Fibroblast of lung (primary cell): ENCODE results near the gene SPOCK1. TPM values are rescaled to one million over a fixed set of nuclear protein-coding genes. Genes with fewer than 3 reads are reported as not detected.
A peak's percentile ranks its signal among the peaks of the same experiment; 100 is the strongest.

Experiments used
- DNase-seq, 2 donors: peaks; one replicate each; pipeline versions ENCODE4 v3.0.0 to v3.0.0-alpha.2; 2010; ENCODE audit warnings: low read depth in 2 of 2
- H2AFZ ChIP-seq: 2 replicates; pipeline ENCODE4 v1.5.1; 2012; ENCODE audit warnings: low read length, control low read depth, inconsistent platforms
- H3K27ac ChIP-seq: 2 replicates; pipeline ENCODE4 v1.5.1; 2011; ENCODE audit warnings: low read length, control low read depth; ENCODE audit not compliant: insufficient read depth
- H3K27me3 ChIP-seq: 2 replicates; pipeline ENCODE4 v1.5.1; 2011; ENCODE audit warnings: mild to moderate bottlenecking, low read length; ENCODE audit not compliant: control insufficient read depth, insufficient read depth
- H3K36me3 ChIP-seq: 2 replicates; pipeline ENCODE4 v1.5.1; 2011; ENCODE audit warnings: low read length; ENCODE audit not compliant: control insufficient read depth, insufficient read depth
- H3K4me1 ChIP-seq: 2 replicates; pipeline ENCODE4 v1.5.1; 2011; ENCODE audit warnings: low read length; ENCODE audit not compliant: control insufficient read depth, insufficient read depth; ENCODE audit errors: extremely low read depth
- H3K4me2 ChIP-seq: 2 replicates; pipeline ENCODE4 v1.5.1; 2011; ENCODE audit warnings: low read length, control low read depth; ENCODE audit not compliant: insufficient read depth; ENCODE audit errors: extremely low read depth
- H3K4me3 ChIP-seq, 4 experiments: fragments of 200-600 bp in 1 of 4; sonication (generic) in 1 of 4; replicated peaks in 1 of 4; 2 replicates each; pipeline ENCODE4 v1.5.1; 2011 to 2016; ENCODE audit warnings: low read length in 4 of 4, low read depth in 3 of 4, mild to moderate bottlenecking in 3 of 4, control low read depth in 2 of 4, inconsistent platforms in 1 of 4, mixed read lengths in 1 of 4; ENCODE audit not compliant: insufficient read depth in 1 of 4; ENCODE audit errors: control extremely low read depth in 1 of 4
- H3K79me2 ChIP-seq: 2 replicates; pipeline ENCODE4 v1.5.1; 2012; ENCODE audit warnings: mild to moderate bottlenecking, low read length, inconsistent platforms; ENCODE audit not compliant: control insufficient read depth, insufficient read depth
- H3K9ac ChIP-seq: 2 replicates; pipeline ENCODE4 v1.5.1; 2011; ENCODE audit warnings: mild to moderate bottlenecking, low read length, control low read depth; ENCODE audit not compliant: insufficient read depth
- H3K9me3 ChIP-seq: 2 replicates; pipeline ENCODE4 v1.5.1; 2012; ENCODE audit warnings: low read depth, low read length; ENCODE audit not compliant: control insufficient read depth, insufficient read depth
- H4K20me1 ChIP-seq: 2 replicates; pipeline ENCODE4 v1.5.1; 2011; ENCODE audit warnings: low read length; ENCODE audit not compliant: control insufficient read depth, insufficient read depth; ENCODE audit errors: extremely low read depth
- CTCF ChIP-seq, 2 donors: IDR thresholded peaks in 1 of 2; conservative IDR thresholded peaks in 1 of 2; 1 replicate in 1 of 2; 2 replicates in 1 of 2; pipeline ENCODE4 v1.5.1; 2011 to 2012; ENCODE audit warnings: low read length in 2 of 2, control low read depth in 1 of 2, inconsistent platforms in 1 of 2, low read depth in 1 of 2, mild to moderate bottlenecking in 1 of 2
- EZH2 ChIP-seq: IDR thresholded peaks from 2 replicates; pipeline ENCODE4 v1.5.1; 2012; ENCODE audit warnings: low read length, control low read depth, mild to moderate bottlenecking; ENCODE audit errors: missing control alignments
- polyA plus RNA-seq, 2 donors: library from polyadenylated mRNA; depleted of rRNA in 1 of 2; stranded (reverse) in 1 of 2; unstranded in 1 of 2; fragments of >200 nt; gene quantifications; 2 replicates each; pipeline ENCODE4 v1.2.1, GENCODE V29; 2011 to 2012; ENCODE audit warnings: missing spikeins in 1 of 2
- total RNA-seq: library from RNA; depleted of rRNA; stranded (reverse); fragments of >200 nt; gene quantifications from 2 replicates; pipeline ENCODE4 v1.2.1, GENCODE V29; 2014

The SPOCK1 gene
- total and polyA plus RNA-seq, 2 donors (not counting 1 experiment from before 2014, with no cell fraction given) = 11.1 to 34.9 TPM

GRCh38 chr5:137498301-137498735 lies 808 bp downstream of the SPOCK1 start:
- peak overlapping the region; percentile 33 for H2AFZ ChIP-seq
- no peaks in the 10 kb centered on the region for H3K36me3 ChIP-seq
- H3K4me1 ChIP-seq = no peaks in the 10 kb centered on the region
- TF ChIP-seq CTCF (conservative IDR thresholded peaks at IDR 0.05 in 1 of 2, IDR thresholded peaks at IDR 0.05 in 1 of 2; ENCODE audit: low read depth in 1 of 2, low read length in 2 of 2) (no peak), EZH2 (no peak)
- H3K9me3 ChIP-seq = no peaks in the 10 kb centered on the region
- H3K79me2 ChIP-seq = no peaks in the 10 kb centered on the region
- peak in 1 of 2 donors; percentile 51 for DNase-seq
- H4K20me1 ChIP-seq = no peaks in the 10 kb centered on the region
- H3K4me3 ChIP-seq = peak overlapping the region in 3 of 4 experiments; percentile 44 to 77 (median 59)
- H3K27me3 ChIP-seq = peaks cover 6% of the 10 kb centered on the region
- peak overlapping the region; percentile 85 for H3K4me2 ChIP-seq
- no peak overlapping the region for H3K27ac ChIP-seq
- H3K9ac ChIP-seq = peak overlapping the region; percentile 12

DNA sequence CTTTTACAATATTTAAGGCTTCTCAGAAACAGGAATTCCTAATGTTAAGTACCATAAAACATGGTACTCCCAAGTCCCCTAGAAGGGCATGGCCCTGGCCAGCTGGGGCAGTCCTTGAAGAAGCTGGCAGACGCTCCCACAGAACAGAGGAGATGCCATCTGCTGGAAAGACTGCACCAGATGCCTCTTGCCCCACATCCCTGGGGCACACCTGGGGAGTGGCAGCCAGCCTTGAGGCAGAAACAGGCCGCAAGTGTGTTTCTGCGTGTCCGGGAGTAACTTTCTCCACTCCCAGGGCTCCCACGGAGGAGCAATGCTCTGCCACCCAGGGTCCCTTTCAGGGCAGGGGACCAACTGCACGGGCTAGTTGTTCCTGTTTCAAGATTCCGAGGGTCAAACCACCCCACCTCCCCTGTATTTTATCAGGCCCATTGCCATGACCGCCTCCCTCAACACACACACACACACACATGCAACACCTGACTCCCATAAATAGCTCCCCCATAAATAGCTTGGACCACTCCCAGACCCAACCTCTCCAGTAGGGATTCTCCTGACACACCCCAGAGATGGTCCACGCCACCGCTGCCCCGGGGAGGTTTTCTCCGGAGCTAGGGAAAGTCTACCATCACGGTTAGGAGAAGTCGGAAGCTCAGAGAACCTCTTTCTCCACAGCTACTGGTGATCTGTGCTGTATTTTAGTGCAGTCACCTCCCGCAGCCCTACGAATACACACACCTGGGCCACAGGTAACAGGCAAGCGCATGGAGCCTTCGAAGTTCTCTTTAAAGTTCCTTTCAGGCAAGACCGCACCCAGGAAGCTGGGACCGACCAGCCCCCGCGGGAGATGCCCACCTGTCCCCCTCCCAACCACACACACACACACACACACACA lies 1.5 kb downstream of the SPOCK1 start:
- H3K4me1 ChIP-seq = no peaks in the 10 kb centered on the region
- DNase-seq = no peak

More for the DNA sequence above, 1.5 kb downstream of the SPOCK1 start:
- H3K27ac ChIP-seq = no peak overlapping the region
- H2AFZ ChIP-seq = no peak overlapping the region
- H3K4me2 ChIP-seq = peak overlapping the region; percentile 62
- no peak overlapping the region for H3K9ac ChIP-seq
- no peaks in the 10 kb centered on the region for H3K9me3 ChIP-seq
- H4K20me1 ChIP-seq = no peaks in the 10 kb centered on the region
- no peak for TF ChIP-seq EZH2
- no peak for TF ChIP-seq CTCF (conservative IDR thresholded peaks at IDR 0.05 in 1 of 2, IDR thresholded peaks at IDR 0.05 in 1 of 2; ENCODE audit: low read depth in 1 of 2, low read length in 2 of 2)
- H3K36me3 ChIP-seq = no peaks in the 10 kb centered on the region
- peak overlapping the region in 1 of 4 experiments; percentile 77 for H3K4me3 ChIP-seq
- no peaks in the 10 kb centered on the region for H3K79me2 ChIP-seq
- peaks cover 6% of the 10 kb centered on the region for H3K27me3 ChIP-seq
